Epithelial cell of prostate (primary cell): Measurements from ENCODE around the gene PDZRN4.
"Not testable (repeated sequence)": the region's sequence is repeated elsewhere in the genome, so short reads cannot be mapped to it uniquely, and the experiment has no call there.

Experiments
- DNase-seq: peaks from one replicate; pipeline ENCODE4 v3.0.0-alpha.2; 2011; ENCODE audit warnings: low read depth, low spot score
- H3K27ac ChIP-seq: fragments of 450-650 bp; 2 replicates; pipeline ENCODE4 v1.5.1; 2017; ENCODE audit warnings: mild to moderate bottlenecking

PDZRN4 gene

GRCh38 chr12:41213107-41213506, 25.0 kb downstream of the PDZRN4 start:
- DNase-seq, result no peak
- no peak overlapping the region for H3K27ac ChIP-seq

- no peak overlapping the region for H3K27ac ChIP-seq
- no peak for DNase-seq
These were observed 25.5 kb downstream of the PDZRN4 start for GRCh38 chr12:41213648-41214047.

- no peak overlapping the region for H3K27ac ChIP-seq
- DNase-seq, result no peak
These were observed 29.6 kb downstream of the PDZRN4 start for GRCh38 chr12:41217727-41218126.

GRCh38 chr12:41220931-41221330, 32.8 kb downstream of the PDZRN4 start:
- no peak overlapping the region for H3K27ac ChIP-seq
- DNase-seq, result no peak

GRCh38 chr12:41221491-41221890, 33.4 kb downstream of the PDZRN4 start:
- DNase-seq, result no peak
- no peak overlapping the region for H3K27ac ChIP-seq

- no peak for DNase-seq
- H3K27ac ChIP-seq, result no peak overlapping the region
These were observed 35.5 kb downstream of the PDZRN4 start for GRCh38 chr12:41223600-41223999.

- H3K27ac ChIP-seq, result no peak overlapping the region
- no peak for DNase-seq
These were observed 35.9 kb downstream of the PDZRN4 start for GRCh38 chr12:41224066-41224465.

GRCh38 chr12:41225179-41225578, 37.1 kb downstream of the PDZRN4 start:
- no peak for DNase-seq
- no peak overlapping the region for H3K27ac ChIP-seq

GRCh38 chr12:41228066-41228820, 40.1 kb downstream of the PDZRN4 start:
- DNase-seq, result no peak
- H3K27ac ChIP-seq, result no peak overlapping the region

- DNase-seq, result no peak
- no peak overlapping the region for H3K27ac ChIP-seq
These were observed 42.6 kb downstream of the PDZRN4 start for GRCh38 chr12:41230756-41231155.

- H3K27ac ChIP-seq, result no peak overlapping the region
- no peak for DNase-seq
These were observed 46.6 kb downstream of the PDZRN4 start for GRCh38 chr12:41234692-41235091.

- no peak for DNase-seq
- H3K27ac ChIP-seq, result no peak overlapping the region
These were observed 54.5 kb downstream of the PDZRN4 start for GRCh38 chr12:41242603-41243002.

GRCh38 chr12:41248391-41248790, 60.3 kb downstream of the PDZRN4 start:
- no peak overlapping the region for H3K27ac ChIP-seq
- no peak for DNase-seq

GRCh38 chr12:41250748-41251147, 62.6 kb downstream of the PDZRN4 start:
- H3K27ac ChIP-seq, result no peak overlapping the region
- DNase-seq, result peak; percentile 26

- DNase-seq, result peak; percentile 45
- H3K27ac ChIP-seq, result no peak overlapping the region
These were observed 66.1 kb downstream of the PDZRN4 start for GRCh38 chr12:41254004-41254914.

GRCh38 chr12:41263196-41263595, 75.1 kb downstream of the PDZRN4 start:
- DNase-seq, H3K27ac ChIP-seq: not testable (repeated sequence)

GRCh38 chr12:41264281-41264680, 76.2 kb downstream of the PDZRN4 start:
- no peak overlapping the region for H3K27ac ChIP-seq
- DNase-seq, result no peak

- H3K27ac ChIP-seq, result no peak overlapping the region
- no peak for DNase-seq
These were observed 80.9 kb downstream of the PDZRN4 start for GRCh38 chr12:41269056-41269455.

GRCh38 chr12:41271489-41271888, 83.4 kb downstream of the PDZRN4 start:
- no peak for DNase-seq
- no peak overlapping the region for H3K27ac ChIP-seq

- DNase-seq, result no peak
- no peak overlapping the region for H3K27ac ChIP-seq
These were observed 86.5 kb downstream of the PDZRN4 start for GRCh38 chr12:41274643-41275042.
